Panc1 (cell line): ENCODE results near the gene LRRC42. TPM values are rescaled to one million over a fixed set of nuclear protein-coding genes. Genes with fewer than 3 reads are reported as not detected.

Source experiments
- ATAC-seq: fragments of 200-7000 bp; cut with Tn5 transposase; 2 replicates; pipeline ENCODE4 v1.9.1; 2020; ENCODE audit warnings: mild to moderate bottlenecking, moderate library complexity
- BruUV-seq: library from RNA; stranded (reverse); fragments of 400-500 nt; replicated peaks from 2 replicates; lab custom pipeline; 2021; lab: Mats Ljungman, UMichigan
- CTCF ChIA-PET: fragments of 300-600 bp; sonication (Branson Sonifier 250); formaldehyde crosslinking; loops from one replicate; lab custom pipeline; 2022; ENCODE audit warnings: antibody characterized with exemption; lab: Charles Lee
- POLR2A ChIA-PET: fragments of 300-600 bp; sonication (Branson Sonifier 250); formaldehyde crosslinking; loops from one replicate; lab custom pipeline; 2022; ENCODE audit warnings: antibody characterized with exemption; lab: Charles Lee
- DNase-seq: peaks from one replicate; pipeline ENCODE4 v3.0.0-alpha.2; 2010; ENCODE audit warnings: low read depth, low spot score
- H3K27ac ChIP-seq: 2 replicates; pipeline ENCODE4 v1.5.1; 2011; ENCODE audit warnings: mild to moderate bottlenecking, low read length, inconsistent platforms
- H3K27me3 ChIP-seq: fragments of 200-500 bp; sonication (Bioruptor generic); 2 replicates; pipeline ENCODE4 v1.6.0; 2014; ENCODE audit warnings: low read length, inconsistent platforms; ENCODE audit not compliant: control insufficient read depth, insufficient read depth
- H3K36me3 ChIP-seq: fragments of 200-500 bp; sonication (Bioruptor generic); 2 replicates; pipeline ENCODE4 v1.5.1; 2014; ENCODE audit warnings: inconsistent platforms, mild to moderate bottlenecking, low read length, moderate library complexity; ENCODE audit not compliant: control insufficient read depth, insufficient read depth
- H3K4me1 ChIP-seq: 2 replicates; pipeline ENCODE4 v1.5.1; 2011; ENCODE audit warnings: inconsistent platforms, mild to moderate bottlenecking, low read length, moderate library complexity; ENCODE audit not compliant: control insufficient read depth, insufficient read depth
- H3K4me3 ChIP-seq, 2 experiments: 2 replicates each; pipeline ENCODE4 v1.5.1; 2011 to 2012; ENCODE audit warnings: low read depth in 2 of 2, low read length in 2 of 2, mild to moderate bottlenecking in 2 of 2, inconsistent platforms in 1 of 2, moderate library complexity in 1 of 2
- H3K9me3 ChIP-seq: fragments of 200-500 bp; sonication (Bioruptor generic); 2 replicates; pipeline ENCODE4 v1.5.1; 2014; ENCODE audit warnings: low read depth, mild to moderate bottlenecking, inconsistent platforms, low read length, moderate library complexity; ENCODE audit not compliant: control insufficient read depth, insufficient read depth
- CTCF ChIP-seq: fragments of 450-650 bp; IDR thresholded peaks from 2 replicates; pipeline ENCODE4 v1.5.1; 2017; ENCODE audit warnings: mild to moderate bottlenecking
- POLR2AphosphoS5 ChIP-seq: IDR thresholded peaks from 2 replicates; pipeline ENCODE4 v1.6.1; 2012; ENCODE audit warnings: mild to moderate bottlenecking, low read depth, low read length, moderate library complexity
- REST ChIP-seq, 2 experiments: IDR thresholded peaks; 2 replicates each; pipeline ENCODE4 v1.6.1; 2011 to 2012; ENCODE audit warnings: low read depth in 2 of 2, control low read depth in 1 of 2, low read length in 1 of 2, mild to moderate bottlenecking in 1 of 2, moderate library complexity in 1 of 2; ENCODE audit not compliant: insufficient read depth in 1 of 2
- SIN3A ChIP-seq: IDR thresholded peaks from 2 replicates; pipeline ENCODE4 v1.6.1; 2012; ENCODE audit warnings: low read depth, mild to moderate bottlenecking, low read length, moderate library complexity, borderline replicate concordance; ENCODE audit not compliant: insufficient read depth
- TCF7L2 ChIP-seq: IDR thresholded peaks from 2 replicates; pipeline ENCODE4 v1.6.1; 2011; ENCODE audit warnings: mild to moderate bottlenecking, low read depth, low read length, inconsistent platforms
- in situ Hi-C: cut with HindIII; loops from 2 replicates; pipeline ENCODE4 v1.10.0; 2016; ENCODE audit warnings: low sequenced_read_pairs, low pct_unique_long_range_greater_than_20kb
- intact Hi-C: fragments of 100-400 bp; cut with micrococcal nuclease; formaldehyde crosslinking; loops from one replicate; pipeline ENCODE4 v1.10.0; 2022; ENCODE audit not compliant: unreplicated experiment
- total RNA-seq: library from RNA; stranded (reverse); gene quantifications from one replicate; pipeline ENCODE4 v1.2.1, GENCODE V29; 2021; ENCODE audit not compliant: unreplicated experiment

Gene LRRC42
- total RNA-seq, 1 experiment from 2014 or later = 41.0 TPM

- no TSS peak for BruUV-seq
Measured at GRCh38 chr1:53964109-53964508, 18.0 kb downstream of the LRRC42 start.

GRCh38 chr1:53966794-53967193 lies 20.6 kb downstream of the LRRC42 start:
- Histone ChIP-seq H3K27me3 (no peaks in the 10 kb centered on the region), H3K9me3 (no peaks in the 10 kb centered on the region), H3K36me3 (peaks cover 26% of the 10 kb centered on the region), H3K4me3 (no peak overlapping the region), H3K27ac (no peak overlapping the region), H3K4me1 (peaks cover 12% of the 10 kb centered on the region)
- CTCF ChIA-PET = no interaction called here
- POLR2A ChIA-PET = no interaction called here
- intact Hi-C loops = no loop called here
- TSS peak; percentile 51 for BruUV-seq
- ATAC-seq = no peak
- in situ Hi-C loops = no loop called here
- DNase-seq = no peak
- TF ChIP-seq TCF7L2 (no peak), POLR2AphosphoS5 (no peak), REST (IDR thresholded peaks at IDR 0.05; ENCODE audit: insufficient read depth in 1 of 2, low read depth in 2 of 2, low read length in 1 of 2) (no peak), CTCF (no peak), SIN3A (no peak)

More at GRCh38 chr1:53964109-53964508, 18.0 kb downstream of the LRRC42 start:
- Histone ChIP-seq H3K4me3 (no peak overlapping the region), H3K36me3 (peaks cover 38% of the 10 kb centered on the region), H3K27me3 (no peaks in the 10 kb centered on the region), H3K4me1 (peaks cover 12% of the 10 kb centered on the region), H3K27ac (no peak overlapping the region), H3K9me3 (no peaks in the 10 kb centered on the region)
- in situ Hi-C loops (no loop called here), intact Hi-C loops (no loop called here)
- ATAC-seq (no peak), DNase-seq (no peak)
- ChIA-PET POLR2A (no interaction called here), CTCF (interaction anchor here (0.6 kb wide), 1 partner anchor 156 kb away, joined by 3 read pairs; no protein-coding TSS in a partner anchor)
- no peak for TF ChIP-seq TCF7L2
- no peak for TF ChIP-seq REST (IDR thresholded peaks at IDR 0.05; ENCODE audit: insufficient read depth in 1 of 2, low read depth in 2 of 2, low read length in 1 of 2)
- TF ChIP-seq POLR2AphosphoS5 = no peak
